ENCODE measurements around the gene SELENOO. TPM values are rescaled to one million over a fixed set of nuclear protein-coding genes. Genes with fewer than 3 reads are reported as not detected.
A peak's percentile ranks its signal among the peaks of the same experiment; 100 is the strongest.

Gene SELENOO
- total RNA-seq, 1 donor from 2014 or later, result 39.0 TPM

DNA sequence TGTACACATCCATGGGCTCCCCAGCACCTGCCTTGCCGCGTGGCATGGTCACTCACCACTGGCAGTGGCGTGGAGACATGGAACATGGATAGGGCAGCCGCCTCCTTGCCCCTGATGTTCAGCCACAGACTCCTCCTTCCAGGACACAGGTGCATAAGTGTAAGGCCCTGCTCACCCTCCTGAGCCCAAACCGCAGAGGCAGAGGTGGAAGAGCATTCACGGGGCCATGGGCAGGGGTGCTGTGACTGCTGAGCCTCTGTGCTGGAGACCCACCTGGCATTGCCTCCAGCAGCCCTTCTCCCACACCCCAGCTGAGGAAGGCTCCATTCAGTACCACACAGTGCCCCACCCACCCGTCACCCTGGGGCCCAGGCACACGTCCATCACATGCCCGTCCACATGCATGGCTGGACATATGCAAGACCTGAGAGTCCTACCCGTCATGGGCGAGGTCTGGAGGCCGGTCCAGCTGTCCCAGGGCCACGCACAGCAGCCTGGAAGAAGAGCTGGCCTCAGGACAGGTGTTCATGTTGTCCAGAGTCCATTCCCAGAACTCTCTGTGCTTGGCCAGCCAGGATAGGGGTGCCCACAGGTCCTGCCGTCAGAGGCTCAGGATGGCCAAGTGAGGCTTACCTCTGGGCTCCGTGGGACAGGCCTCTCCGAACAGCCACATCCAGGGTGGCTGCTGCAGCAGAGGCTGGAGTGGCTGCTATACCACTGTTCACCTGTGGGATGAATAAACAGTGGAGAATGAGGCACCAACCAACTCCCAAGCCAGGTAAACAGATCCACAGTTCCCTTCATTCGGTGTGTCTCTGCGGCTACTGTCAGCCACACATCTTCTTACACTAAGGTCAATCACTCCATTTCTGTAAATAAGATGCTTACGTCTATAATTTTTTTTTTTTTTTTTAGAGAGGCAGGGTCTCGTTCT is 45.7 kb downstream of the SELENOO start:
- intact Hi-C loops (cut with micrococcal nuclease), result loop anchor here (10.0 kb wide), 1 partner anchor 228 kb away; the partner anchor contains the start of gene SBF1
- Mint-ChIP-seq H3K27me3 (no peaks in the 10 kb centered on the region), H3K27ac (no peak overlapping the region), H3K4me3 (peak overlapping the region; percentile 44), H3K36me3 (ENCODE audit: low read depth) (peaks cover 23% of the 10 kb centered on the region), H3K9me3 (no peaks in the 10 kb centered on the region), H3K4me1 (peaks cover 56% of the 10 kb centered on the region)
- ATAC-seq (ENCODE audit: low read depth) (no peak), DNase-seq (no peak)
- CTCF ChIA-PET, result interaction anchor here (1.3 kb wide), 1 partner anchor 96 kb away, joined by 4 read pairs; no protein-coding TSS in a partner anchor
- TF ChIP-seq, protein P1, sequence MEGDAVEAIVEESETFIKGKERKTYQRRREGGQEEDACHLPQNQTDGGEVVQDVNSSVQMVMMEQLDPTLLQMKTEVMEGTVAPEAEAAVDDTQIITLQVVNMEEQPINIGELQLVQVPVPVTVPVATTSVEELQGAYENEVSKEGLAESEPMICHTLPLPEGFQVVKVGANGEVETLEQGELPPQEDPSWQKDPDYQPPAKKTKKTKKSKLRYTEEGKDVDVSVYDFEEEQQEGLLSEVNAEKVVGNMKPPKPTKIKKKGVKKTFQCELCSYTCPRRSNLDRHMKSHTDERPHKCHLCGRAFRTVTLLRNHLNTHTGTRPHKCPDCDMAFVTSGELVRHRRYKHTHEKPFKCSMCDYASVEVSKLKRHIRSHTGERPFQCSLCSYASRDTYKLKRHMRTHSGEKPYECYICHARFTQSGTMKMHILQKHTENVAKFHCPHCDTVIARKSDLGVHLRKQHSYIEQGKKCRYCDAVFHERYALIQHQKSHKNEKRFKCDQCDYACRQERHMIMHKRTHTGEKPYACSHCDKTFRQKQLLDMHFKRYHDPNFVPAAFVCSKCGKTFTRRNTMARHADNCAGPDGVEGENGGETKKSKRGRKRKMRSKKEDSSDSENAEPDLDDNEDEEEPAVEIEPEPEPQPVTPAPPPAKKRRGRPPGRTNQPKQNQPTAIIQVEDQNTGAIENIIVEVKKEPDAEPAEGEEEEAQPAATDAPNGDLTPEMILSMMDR (IDR thresholded peaks at IDR 0.05), result no peak
- POLR2A ChIA-PET, result interaction anchor here (0.5 to 1.8 kb wide), 6 partner anchors 14 to 294 kb away, joined by 3 to 4 read pairs (median 4); partner anchors contain the start of gene MAPK11

DNA sequence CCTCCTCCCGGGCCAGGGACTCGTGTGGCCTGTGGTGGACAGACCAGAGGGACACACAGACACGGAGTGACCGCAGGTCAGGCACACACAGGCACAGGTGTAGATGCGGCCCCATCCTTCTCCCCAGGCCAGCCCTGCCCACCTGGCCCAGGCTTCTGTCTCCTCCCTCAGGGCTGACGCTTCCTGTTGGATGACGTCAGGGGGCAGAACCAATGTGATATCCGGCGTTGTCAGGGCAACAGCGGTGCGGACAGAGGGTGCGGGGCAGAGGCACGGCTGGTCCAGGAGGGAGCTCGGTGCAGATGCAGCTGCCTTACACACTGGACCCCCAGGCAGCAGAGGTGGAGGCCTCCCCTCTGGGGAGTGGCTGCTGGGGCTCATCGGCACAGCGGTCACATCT is 46.9 kb downstream of the SELENOO start:
- H3K36me3 Mint-ChIP-seq (ENCODE audit: low read depth), result peaks cover 23% of the 10 kb centered on the region
- TF ChIP-seq, protein P1 (IDR thresholded peaks at IDR 0.05), result no peak
- H3K4me1 Mint-ChIP-seq, result peaks cover 48% of the 10 kb centered on the region
- H3K4me3 Mint-ChIP-seq, result peak overlapping the region; percentile 38
- ATAC-seq (ENCODE audit: low read depth) (no peak), DNase-seq (no peak)
- ChIA-PET POLR2A (interaction anchor here (0.6 kb wide), 1 partner anchor 49 kb away, joined by 3 read pairs; no protein-coding TSS in a partner anchor), CTCF (no interaction called here)
- no peaks in the 10 kb centered on the region for H3K9me3 Mint-ChIP-seq
- H3K27ac Mint-ChIP-seq, result peak overlapping the region; percentile 66
- intact Hi-C loops (cut with micrococcal nuclease), result loop anchor here (10.0 kb wide), 1 partner anchor 227 kb away; the partner anchor contains the start of gene SBF1
- H3K27me3 Mint-ChIP-seq, result no peaks in the 10 kb centered on the region

DNA sequence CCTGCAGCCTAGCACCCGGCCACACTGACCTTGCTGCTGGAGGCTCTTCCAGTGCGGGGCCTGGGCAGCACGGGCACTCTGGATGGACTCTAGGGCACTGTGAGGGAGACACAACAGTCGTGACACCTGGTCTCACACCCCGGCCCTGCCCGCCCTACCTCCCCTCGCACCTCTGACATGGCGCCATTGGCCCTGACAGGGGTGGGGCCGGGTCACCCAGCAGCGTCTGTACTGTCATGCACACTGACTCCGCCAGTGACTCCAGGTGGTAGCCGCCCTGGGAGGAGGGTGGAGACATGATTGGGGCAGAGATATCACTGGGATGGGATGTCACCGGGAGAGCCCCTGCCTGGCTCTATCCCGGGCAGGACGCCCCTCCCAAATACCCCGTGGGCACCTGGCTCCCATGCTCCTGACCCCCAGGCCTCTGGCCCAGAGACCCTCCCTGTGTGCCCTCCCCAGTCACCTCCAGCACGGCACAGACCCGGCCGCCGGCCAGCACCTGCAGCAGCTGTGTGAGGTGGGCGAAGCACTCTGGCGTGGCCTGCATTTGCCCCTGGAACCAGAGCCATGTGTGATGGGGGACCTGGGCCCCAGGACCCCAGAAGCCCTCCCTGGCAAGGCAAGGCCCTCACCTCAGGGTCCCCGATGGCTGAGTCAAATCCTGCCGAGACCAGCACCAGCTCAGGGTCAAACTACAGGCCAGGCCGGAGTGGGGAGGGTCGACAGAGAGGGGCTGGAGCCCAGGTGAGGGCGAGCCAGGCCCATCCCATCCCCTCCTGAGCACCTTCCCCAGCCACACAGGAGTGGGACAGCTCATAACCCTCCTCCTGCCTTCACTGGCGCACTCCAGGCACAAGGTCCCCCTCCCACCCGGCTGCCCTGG is 47.6 kb downstream of the SELENOO start:
- TF ChIP-seq, protein P1 (IDR thresholded peaks at IDR 0.05), result no peak
- POLR2A ChIA-PET, result interaction anchor here (0.5 to 0.6 kb wide), 2 partner anchors 48 to 243 kb away, joined by 3 read pairs; no protein-coding TSS in a partner anchor
- Mint-ChIP-seq H3K36me3 (ENCODE audit: low read depth) (peaks cover 23% of the 10 kb centered on the region), H3K27ac (peak overlapping the region; percentile 66), H3K4me3 (no peak overlapping the region), H3K27me3 (no peaks in the 10 kb centered on the region), H3K4me1 (peaks cover 41% of the 10 kb centered on the region), H3K9me3 (no peaks in the 10 kb centered on the region)
- ATAC-seq (ENCODE audit: low read depth), result no peak
- DNase-seq, result no peak
- intact Hi-C loops (cut with micrococcal nuclease), result loop anchor here (10.0 kb wide), 1 partner anchor 226 kb away; the partner anchor contains the start of gene SBF1
- CTCF ChIA-PET, result no interaction called here

DNA sequence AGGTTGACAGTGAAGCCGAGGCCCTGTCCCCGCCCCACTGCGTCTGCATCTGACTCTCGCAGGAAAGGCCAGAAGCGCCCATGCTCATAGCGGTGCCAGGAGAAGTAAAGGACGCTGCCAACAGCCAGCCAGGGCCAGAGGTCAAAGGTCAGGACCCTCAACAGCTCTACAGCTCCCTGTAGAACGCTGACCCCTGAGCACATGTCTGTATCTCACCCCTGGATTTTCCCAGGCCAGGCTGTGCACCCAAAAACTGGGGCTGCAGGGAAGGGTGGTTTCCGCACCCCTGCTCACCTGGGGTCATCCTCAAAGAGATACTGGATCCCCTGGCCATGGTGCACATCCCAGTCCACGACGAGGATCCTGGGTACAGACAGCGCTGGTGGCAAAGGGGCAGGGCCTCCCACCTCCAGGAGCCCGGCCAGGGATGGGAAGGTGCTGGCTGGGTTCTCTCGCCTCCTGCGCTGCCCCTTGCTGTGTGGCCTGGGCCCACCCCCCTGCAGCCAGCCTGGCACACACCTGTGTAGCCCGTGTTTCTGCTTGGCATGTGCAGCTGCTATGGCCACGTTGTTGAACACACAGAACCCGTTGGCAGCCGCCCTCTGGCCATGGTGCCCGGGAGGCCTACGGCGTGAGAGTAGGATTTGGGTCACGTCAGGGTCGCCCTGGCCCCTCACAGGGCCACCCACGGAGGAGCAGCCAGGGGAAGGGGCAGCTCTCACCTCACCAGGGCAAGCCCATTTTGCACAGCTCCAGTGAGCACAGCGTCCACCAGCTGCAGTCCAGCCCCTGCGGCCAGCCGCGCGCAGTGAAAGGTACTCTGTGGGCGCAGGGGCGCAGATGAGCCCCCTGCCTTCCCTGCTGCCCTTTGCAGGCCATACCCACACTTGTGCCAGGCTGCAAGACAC is 48.8 kb downstream of the SELENOO start:
- no peak for ATAC-seq (ENCODE audit: low read depth)
- no peaks in the 10 kb centered on the region for H3K9me3 Mint-ChIP-seq
- ChIA-PET POLR2A (interaction anchor here (0.7 to 3.0 kb wide), 5 partner anchors 12 to 74 kb away, joined by 3 to 17 read pairs (median 6); partner anchors contain the start of gene MAPK12), CTCF (interaction anchor here (2.0 to 4.0 kb wide), 5 partner anchors 8 to 372 kb away, joined by 6 to 39 read pairs (median 15); partner anchors contain the start of gene DENND6B)
- no peak for DNase-seq
- no peaks in the 10 kb centered on the region for H3K27me3 Mint-ChIP-seq
- H3K27ac Mint-ChIP-seq, result no peak overlapping the region
- intact Hi-C loops (cut with micrococcal nuclease), result loop anchor here (10.0 kb wide), 1 partner anchor 225 kb away; the partner anchor contains the start of gene SBF1
- peak overlapping the region; percentile 84 for H3K4me3 Mint-ChIP-seq
- H3K4me1 Mint-ChIP-seq, result peaks cover 32% of the 10 kb centered on the region
- TF ChIP-seq, protein P1 (IDR thresholded peaks at IDR 0.05), result no peak
- peaks cover 21% of the 10 kb centered on the region for H3K36me3 Mint-ChIP-seq (ENCODE audit: low read depth)

Data from activated B cell treated with CpG ODN at 0.5 μM for 24 hours (primary cell).